Common myeloid progenitor, CD34-positive (primary cell): ENCODE measurements around the gene TMEM248.
"Not testable (repeated sequence)": the region's sequence is repeated elsewhere in the genome, so short reads cannot be mapped to it uniquely, and the experiment has no call there.

ENCODE experiments used
- CTCF ChIA-PET: fragments of 350-600 bp; sonication (Branson Sonifier 250); formaldehyde crosslinking; loops from one replicate; lab custom pipeline; 2021; ENCODE audit warnings: antibody characterized with exemption; lab: Charles Lee
- POLR2A ChIA-PET: fragments of 350-600 bp; sonication (Branson Sonifier 250); formaldehyde crosslinking; loops from one replicate; lab custom pipeline; 2021; ENCODE audit warnings: antibody characterized with exemption; lab: Charles Lee
- DNase-seq, 3 donors: peaks; one replicate each; pipeline versions ENCODE4 v3.0.0 to v3.0.0-alpha.2; 2013
- H3K27ac ChIP-seq, 2 experiments: 1 replicate in 1 of 2; 2 replicates in 1 of 2; pipeline ENCODE4 v1.7.0; 2013; ENCODE audit warnings: inconsistent platforms in 2 of 2, low read length in 2 of 2, mild to moderate bottlenecking in 2 of 2, low read depth in 1 of 2, moderate library complexity in 1 of 2; ENCODE audit not compliant: severe bottlenecking in 2 of 2, insufficient read depth in 1 of 2, poor library complexity in 1 of 2
- H3K27me3 ChIP-seq, 5 experiments: replicated peaks in 2 of 5; 1 replicate in 3 of 5; 2 replicates in 2 of 5; pipeline versions ENCODE4 v1.6.1 to v1.7.0; 2013; ENCODE audit warnings: low read length in 4 of 5, mild to moderate bottlenecking in 2 of 5, moderate library complexity in 2 of 5, inconsistent platforms in 1 of 5; ENCODE audit not compliant: insufficient read depth in 5 of 5, control insufficient read depth in 4 of 5
- H3K36me3 ChIP-seq, 4 experiments: 1 replicate in 2 of 4; 2 replicates in 2 of 4; pipeline versions ENCODE4 v1.6.1 to v1.7.0; 2013; ENCODE audit warnings: low read length in 3 of 4, control low read depth in 1 of 4, mild to moderate bottlenecking in 1 of 4; ENCODE audit not compliant: control insufficient read depth in 4 of 4, insufficient read depth in 4 of 4
- H3K4me1 ChIP-seq, 4 experiments: 1 replicate in 3 of 4; 2 replicates in 1 of 4; pipeline versions ENCODE4 v1.6.1 to v1.7.1; 2013; ENCODE audit warnings: low read length in 3 of 4, mild to moderate bottlenecking in 3 of 4, control low read depth in 1 of 4, inconsistent platforms in 1 of 4, moderate library complexity in 1 of 4; ENCODE audit not compliant: control insufficient read depth in 4 of 4, insufficient read depth in 4 of 4; ENCODE audit errors: control extremely low read depth in 1 of 4
- H3K4me3 ChIP-seq, 7 experiments: 1 replicate in 4 of 7; 2 replicates in 3 of 7; pipeline versions ENCODE4 v1.5.1 to v1.7.0; 2013; ENCODE audit warnings: mild to moderate bottlenecking in 7 of 7, low read length in 6 of 7, moderate library complexity in 6 of 7, inconsistent platforms in 2 of 7, low read depth in 2 of 7, control low read depth in 1 of 7; ENCODE audit not compliant: insufficient read depth in 4 of 7, control insufficient read depth in 1 of 7; ENCODE audit errors: extremely low read depth in 1 of 7
- H3K9me3 ChIP-seq, 5 experiments: 1 replicate in 4 of 5; 2 replicates in 1 of 5; pipeline versions ENCODE4 v1.6.1 to v1.7.1; 2013; ENCODE audit warnings: low read length in 4 of 5, mild to moderate bottlenecking in 2 of 5, inconsistent platforms in 1 of 5, low read depth in 1 of 5, moderate library complexity in 1 of 5; ENCODE audit not compliant: control insufficient read depth in 4 of 5, insufficient read depth in 2 of 5; ENCODE audit errors: control extremely low read depth in 1 of 5
- WGBS: methylation state at CpG from one replicate; pipeline ENCODE4 v1.1.5; 2013; ENCODE audit not compliant: insufficient coverage; 5-methylcytosine and 5-hydroxymethylcytosine counted together

Gene TMEM248

DNA sequence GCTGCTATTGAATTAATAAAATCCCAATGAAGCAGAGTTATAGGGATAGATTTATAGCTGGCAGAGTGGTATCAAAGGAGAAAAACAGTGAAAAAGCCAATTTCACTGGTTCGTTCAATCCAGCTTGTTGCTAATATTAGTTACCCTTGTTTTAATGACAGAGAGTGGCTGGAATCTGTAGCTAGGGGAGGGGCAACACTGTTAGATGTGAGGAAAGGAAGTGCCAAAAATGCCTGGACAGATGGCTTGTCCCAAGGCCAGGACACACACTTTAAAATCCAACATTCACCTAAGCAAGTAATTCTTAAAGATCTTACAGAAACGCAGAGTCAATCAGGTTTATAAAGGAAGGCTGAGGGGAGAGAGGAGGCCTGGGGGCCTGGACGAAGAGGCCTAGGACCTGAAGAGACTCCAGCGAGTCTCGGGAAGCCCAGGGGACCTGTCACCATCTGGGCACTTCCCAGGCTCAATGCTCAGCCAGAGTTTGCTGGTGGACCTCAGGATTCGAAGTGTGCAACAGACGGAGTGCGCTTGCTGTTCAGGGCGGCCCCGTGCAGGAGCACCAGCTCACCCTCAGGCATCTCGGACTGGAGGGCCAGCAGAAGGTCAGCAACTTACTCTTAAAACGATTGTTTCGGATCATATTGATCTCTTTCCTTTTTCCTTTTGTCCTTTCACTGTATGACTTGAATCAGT lies 36.7 kb downstream of the TMEM248 start:
- H3K4me3 ChIP-seq, result no peak overlapping the region
- H3K27ac ChIP-seq, result no peak overlapping the region
- DNase-seq, result no peak
- no peaks in the 10 kb centered on the region for H3K4me1 ChIP-seq
- H3K27me3 ChIP-seq, result no peaks in the 10 kb centered on the region
- CTCF ChIA-PET, result interaction anchor here (1.0 to 1.3 kb wide), 3 partner anchors 11 to 36 kb away, joined by 3 to 4 read pairs (median 3); no protein-coding TSS in a partner anchor
- POLR2A ChIA-PET, result no interaction called here
- WGBS, result 99% methylated on average over 9 of the region's 13 CpGs
- H3K9me3 ChIP-seq, result no peaks in the 10 kb centered on the region
- H3K36me3 ChIP-seq, result peaks cover 2 to 58% (median 48%) of the 10 kb centered on the region in 4 experiments

DNA sequence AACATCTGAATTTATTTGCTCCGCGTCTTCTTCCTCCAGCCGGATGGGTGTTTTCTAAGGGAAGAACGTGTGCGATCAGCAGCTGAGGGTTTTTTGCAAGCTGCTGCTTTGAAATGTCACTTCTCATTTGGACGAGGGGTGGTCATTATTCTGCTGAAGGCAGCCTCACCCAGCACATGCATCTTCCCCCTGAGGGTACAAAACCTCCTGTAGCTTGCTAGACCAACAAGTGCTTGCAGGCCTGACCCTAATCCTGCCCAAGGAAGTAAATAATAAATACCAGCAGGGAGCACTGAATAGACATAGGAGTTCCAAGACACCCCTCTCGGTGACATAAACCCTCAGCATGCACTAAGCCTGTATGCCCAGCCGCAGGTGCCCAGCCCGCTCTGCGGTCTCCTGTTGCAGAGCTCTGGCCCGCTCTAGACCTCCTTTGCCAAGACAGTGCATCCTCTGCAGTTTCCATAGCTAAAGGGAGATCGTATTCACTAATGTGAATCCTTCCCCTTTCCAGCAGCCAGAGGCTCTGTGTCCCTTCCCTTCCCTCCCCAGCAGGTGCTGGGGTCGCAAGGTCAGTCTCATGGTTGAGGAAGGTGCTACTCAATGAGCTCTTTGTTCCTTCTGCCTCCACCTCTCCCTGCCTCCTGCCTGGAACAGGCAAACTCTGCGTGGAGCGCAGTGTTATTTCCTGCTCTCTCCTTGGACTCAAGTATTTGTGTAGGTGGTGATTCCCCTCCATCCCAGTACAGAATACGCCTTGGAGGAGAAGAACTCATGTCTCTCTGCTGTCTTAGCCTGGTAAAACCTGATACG lies 37.7 kb downstream of the TMEM248 start:
- Histone ChIP-seq H3K9me3 (no peaks in the 10 kb centered on the region), H3K4me1 (no peaks in the 10 kb centered on the region), H3K27me3 (no peaks in the 10 kb centered on the region), H3K36me3 (peaks cover 0 to 50% (median 40%) of the 10 kb centered on the region in 4 experiments), H3K27ac (no peak overlapping the region), H3K4me3 (no peak overlapping the region)
- ChIA-PET POLR2A (no interaction called here), CTCF (interaction anchor here (1.3 kb wide), 2 partner anchors 12 to 37 kb away, joined by 3 read pairs; no protein-coding TSS in a partner anchor)
- WGBS, result 97% methylated on average over 14 of the region's 17 CpGs
- DNase-seq, result no peak

DNA sequence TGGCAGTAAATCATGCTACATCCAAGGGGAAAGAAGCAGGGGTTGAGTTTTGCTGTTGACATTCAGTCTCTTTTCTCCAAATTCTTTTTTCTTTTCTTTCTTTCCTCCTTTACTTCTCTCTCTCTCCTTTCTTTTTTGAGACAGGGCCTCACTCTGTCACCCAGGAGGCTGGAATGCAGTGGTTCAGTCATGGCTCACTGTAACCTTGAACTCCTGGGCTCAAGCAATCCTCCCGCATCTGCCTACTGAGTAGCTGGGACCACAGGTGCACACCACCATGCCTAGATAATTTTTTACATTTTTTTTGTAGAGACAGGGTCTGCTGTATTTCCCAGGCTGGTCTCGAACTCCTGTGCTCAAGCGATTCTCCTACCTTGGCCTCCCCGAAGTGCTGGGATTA lies 39.2 kb downstream of the TMEM248 start:
- Histone ChIP-seq H3K4me3 (no peak overlapping the region), H3K36me3 (peaks cover 0 to 42% (median 30%) of the 10 kb centered on the region in 4 experiments), H3K4me1 (peaks cover 0 to 5% (median 0%) of the 10 kb centered on the region in 4 experiments), H3K27ac (no peak overlapping the region), H3K27me3 (no peaks in the 10 kb centered on the region), H3K9me3 (no peaks in the 10 kb centered on the region)
- no peak for DNase-seq
- POLR2A ChIA-PET, result no interaction called here
- CTCF ChIA-PET, result no interaction called here
- 95% methylated on average over 4 of the region's 4 CpGs for WGBS

DNA sequence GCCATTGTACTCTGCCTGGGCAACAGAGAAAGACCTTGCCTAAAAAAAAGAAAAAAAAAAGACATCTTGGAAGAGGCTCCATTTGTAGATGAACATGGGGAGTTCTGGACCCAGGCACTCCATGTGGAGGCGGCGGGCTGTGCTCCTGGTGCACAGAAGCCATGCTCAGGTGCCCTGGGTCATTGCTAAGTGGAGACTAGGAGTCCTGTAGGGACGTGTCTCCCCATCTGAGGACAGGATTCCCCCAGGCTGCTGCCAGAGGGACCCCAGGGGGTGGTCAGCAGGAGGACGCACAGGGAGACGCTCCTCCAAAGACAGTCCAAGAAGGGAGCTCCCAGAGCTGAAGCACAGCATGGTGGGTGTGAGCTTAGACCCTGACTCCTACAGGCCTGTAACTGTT lies 40.1 kb downstream of the TMEM248 start:
- Histone ChIP-seq H3K4me1 (peaks cover 0 to 5% (median 0%) of the 10 kb centered on the region in 4 experiments), H3K27me3 (no peaks in the 10 kb centered on the region), H3K4me3 (no peak overlapping the region), H3K27ac (no peak overlapping the region), H3K36me3 (peaks cover 0 to 34% (median 23%) of the 10 kb centered on the region in 4 experiments), H3K9me3 (no peaks in the 10 kb centered on the region)
- no peak for DNase-seq
- CTCF ChIA-PET, result interaction anchor here (1.4 kb wide), 1 partner anchor 9 kb away, joined by 5 read pairs; no protein-coding TSS in a partner anchor
- POLR2A ChIA-PET, result no interaction called here
- WGBS, result 100% methylated on average over 3 of the region's 5 CpGs

DNA sequence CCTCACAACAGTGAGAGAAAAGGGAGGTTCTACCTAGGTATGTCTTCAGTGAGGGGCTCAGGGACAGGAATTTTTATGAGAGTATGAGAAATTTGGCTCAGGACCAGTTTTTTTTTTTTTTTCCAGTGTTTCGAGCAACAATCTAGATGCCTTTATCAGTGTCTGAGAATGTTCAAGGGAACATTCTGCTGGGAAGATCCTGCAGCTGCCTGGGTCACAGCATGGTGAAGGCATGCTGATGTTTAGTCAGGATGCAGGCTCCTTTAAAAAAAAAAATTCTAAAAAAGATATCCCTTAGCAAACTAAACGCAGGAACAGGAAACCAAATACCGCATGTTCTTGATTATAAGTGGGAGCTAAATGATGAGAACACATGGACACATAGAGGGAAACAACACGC lies 43.4 kb downstream of the TMEM248 start:
- ChIA-PET CTCF (interaction anchor here (0.9 kb wide), 1 partner anchor 24 kb away, joined by 3 read pairs; no protein-coding TSS in a partner anchor), POLR2A (no interaction called here)
- peak in 1 of 3 donors; percentile 11 for DNase-seq
- no peaks in the 10 kb centered on the region for H3K9me3 ChIP-seq
- H3K4me3 ChIP-seq, result no peak overlapping the region
- H3K36me3 ChIP-seq, result peaks cover 0 to 11% (median 3%) of the 10 kb centered on the region in 4 experiments
- H3K27me3 ChIP-seq, result no peaks in the 10 kb centered on the region
- H3K27ac ChIP-seq, result no peak overlapping the region
- peaks cover 0 to 5% (median 0%) of the 10 kb centered on the region in 4 experiments for H3K4me1 ChIP-seq
- WGBS, result 0% methylated on average over 1 of the region's 4 CpGs

DNA sequence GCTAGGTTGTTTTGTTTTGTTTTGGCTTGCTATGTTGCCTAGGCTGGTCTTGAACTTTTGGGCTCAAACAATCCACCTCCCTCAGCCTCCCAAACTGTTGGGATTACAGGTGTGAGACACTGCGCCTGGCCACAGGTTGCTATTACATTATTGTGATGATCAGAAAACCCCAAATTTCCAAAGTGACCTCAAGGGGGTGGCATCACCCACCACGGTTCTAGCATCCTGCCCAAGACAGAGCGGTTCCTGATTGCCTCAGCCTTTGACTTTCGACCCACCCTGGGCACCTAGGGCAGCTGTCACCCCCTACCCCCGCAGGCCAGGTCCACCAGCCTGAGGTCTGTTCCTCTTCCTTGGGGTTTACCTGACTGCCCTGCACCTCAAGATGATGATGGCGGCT lies 46.0 kb downstream of the TMEM248 start:
- H3K27me3 ChIP-seq, result no peaks in the 10 kb centered on the region
- H3K36me3 ChIP-seq, result no peaks in the 10 kb centered on the region
- H3K27ac ChIP-seq, result no peak overlapping the region
- CTCF ChIA-PET, result no interaction called here
- 90% methylated on average over 6 of the region's 6 CpGs for WGBS
- H3K9me3 ChIP-seq, result no peaks in the 10 kb centered on the region
- peaks cover 0 to 5% (median 0%) of the 10 kb centered on the region in 4 experiments for H3K4me1 ChIP-seq
- H3K4me3 ChIP-seq, result no peak overlapping the region
- POLR2A ChIA-PET, result no interaction called here
- no peak for DNase-seq

DNA sequence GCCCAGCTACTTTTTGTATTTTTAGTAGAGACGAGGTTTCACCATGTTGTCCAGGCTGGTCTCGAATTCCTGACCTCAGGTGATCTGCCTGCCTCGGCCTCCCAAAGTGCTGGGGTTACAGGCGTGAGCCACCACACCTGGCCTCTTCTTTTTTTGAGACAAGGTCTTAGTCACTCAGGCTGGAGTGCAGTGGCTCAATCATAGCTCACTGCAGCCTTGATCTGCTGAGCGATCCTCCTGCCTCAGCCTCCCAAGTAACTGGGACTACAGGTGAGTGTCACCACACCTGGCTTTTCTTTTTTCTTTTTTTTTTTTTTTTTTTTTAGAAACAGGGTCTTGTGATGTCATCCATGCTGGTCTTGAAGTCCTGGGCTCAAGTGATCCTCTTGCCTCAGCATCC lies 48.0 kb downstream of the TMEM248 start:
- POLR2A ChIA-PET, H3K27me3 ChIP-seq, DNase-seq, H3K4me1 ChIP-seq, H3K36me3 ChIP-seq, H3K27ac ChIP-seq, H3K4me3 ChIP-seq, H3K9me3 ChIP-seq: not testable (repeated sequence)
- 86% methylated on average over 4 of the region's 5 CpGs for WGBS
- CTCF ChIA-PET, result interaction anchor here (1.6 kb wide), 1 partner anchor 14 kb away, joined by 5 read pairs; no protein-coding TSS in a partner anchor
